Stimulated activated CD4-positive, alpha-beta T cell treated with anti-CD3 and anti-CD28 coated beads, Interleukin-4, amount 100 ng/mL, for 48 hours (primary cell): ENCODE results near the gene TMEM183A.
"Not testable (repeated sequence)": the region's sequence is repeated elsewhere in the genome, so short reads cannot be mapped to it uniquely, and the experiment has no call there.

ENCODE experiments used
- DNase-seq, 2 donors: peaks; one replicate each; pipeline ENCODE4 v3.0.0-alpha.2; 2020; ENCODE audit warnings: low read depth in 2 of 2

TMEM183A gene

DNA sequence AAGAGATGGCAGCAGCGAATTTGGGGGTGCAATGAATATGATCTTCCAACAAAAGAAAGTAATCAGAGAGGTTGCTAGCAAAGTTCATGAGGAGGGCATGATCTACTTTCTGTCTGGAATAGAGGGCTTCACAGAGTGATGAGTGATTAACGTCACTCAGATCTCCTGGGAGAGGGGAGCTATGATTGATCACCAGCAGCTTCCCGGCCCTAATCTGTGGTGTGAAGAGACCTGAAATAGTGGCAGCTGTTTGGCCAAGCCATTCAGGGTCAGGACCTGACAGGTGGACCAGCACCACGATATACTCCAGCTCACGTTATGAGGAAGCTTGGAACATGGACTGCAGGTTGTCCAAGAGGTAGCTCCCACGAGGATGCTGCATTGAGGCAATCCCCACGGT lies 19.9 kb upstream of the TMEM183A start:
- no peak for DNase-seq

DNA sequence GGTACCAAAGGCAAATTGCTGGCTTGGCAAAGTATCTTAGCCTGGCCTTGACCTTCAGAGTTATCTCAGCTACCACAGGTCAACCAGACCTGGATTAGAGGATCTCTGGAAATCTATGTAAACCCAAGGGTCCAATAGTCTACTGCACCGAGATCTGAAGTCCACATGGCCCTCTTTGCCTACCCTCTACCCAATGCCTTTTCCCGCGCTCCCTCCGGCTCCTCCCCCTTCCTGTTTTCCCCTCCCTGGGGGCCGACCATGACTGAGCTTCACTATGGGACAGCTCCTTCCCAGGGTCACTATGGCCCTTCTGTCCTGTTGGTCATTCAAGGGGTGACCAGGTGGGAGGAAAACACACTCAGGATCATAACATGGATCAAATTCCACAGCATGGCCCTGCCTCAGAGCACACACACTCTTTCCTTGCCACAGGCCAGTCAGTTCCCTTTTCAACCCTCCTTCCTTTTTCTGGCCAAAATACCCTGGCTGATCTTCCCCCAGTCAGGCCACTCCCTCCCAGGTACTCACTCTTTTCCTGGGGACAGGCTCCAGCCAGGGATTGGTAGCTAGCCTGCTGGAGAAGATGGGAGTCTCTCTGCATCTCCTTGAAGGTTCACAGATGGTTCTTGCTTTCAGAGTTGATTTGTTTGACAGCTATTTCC lies 19.1 kb upstream of the TMEM183A start:
- no peak for DNase-seq

DNA sequence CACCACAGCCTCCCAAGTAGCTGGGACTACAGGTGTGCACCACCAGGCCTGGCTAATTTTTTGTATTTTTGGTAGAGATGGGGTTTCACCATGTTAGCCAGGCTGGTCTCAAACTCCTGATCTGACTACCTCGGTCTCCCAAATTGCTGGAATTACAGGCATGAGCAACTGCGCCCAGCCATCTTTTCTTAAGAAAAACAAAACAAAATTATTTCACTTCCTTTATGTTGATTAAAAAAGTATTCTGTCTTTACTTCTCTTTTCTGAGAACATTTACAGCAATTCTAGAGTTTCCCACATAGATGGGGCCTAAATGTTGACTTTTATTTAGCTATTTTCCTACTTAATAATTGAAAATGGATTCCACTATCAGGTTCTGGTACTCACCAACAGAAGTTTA lies 17.3 kb upstream of the TMEM183A start:
- DNase-seq: no peak

DNA sequence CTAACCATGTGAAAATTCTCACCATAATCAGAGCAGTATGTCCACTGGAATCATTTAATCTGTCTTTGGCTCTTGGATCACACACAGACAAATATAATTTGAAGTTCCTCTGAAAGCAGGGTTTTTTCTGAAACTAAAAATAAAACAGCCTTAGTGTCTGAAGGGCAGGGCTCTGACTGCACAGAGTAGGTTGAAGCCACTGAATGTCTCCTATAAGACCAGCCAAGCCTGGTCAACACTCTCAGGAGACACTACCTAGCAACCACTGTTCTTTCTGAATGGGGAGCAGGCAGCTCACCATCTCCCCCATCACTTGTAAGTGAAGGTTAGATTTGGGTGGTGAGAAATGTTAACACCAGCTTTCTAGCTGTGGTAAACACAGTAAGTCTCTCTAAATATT lies 16.1 kb upstream of the TMEM183A start:
- DNase-seq: no peak

DNA sequence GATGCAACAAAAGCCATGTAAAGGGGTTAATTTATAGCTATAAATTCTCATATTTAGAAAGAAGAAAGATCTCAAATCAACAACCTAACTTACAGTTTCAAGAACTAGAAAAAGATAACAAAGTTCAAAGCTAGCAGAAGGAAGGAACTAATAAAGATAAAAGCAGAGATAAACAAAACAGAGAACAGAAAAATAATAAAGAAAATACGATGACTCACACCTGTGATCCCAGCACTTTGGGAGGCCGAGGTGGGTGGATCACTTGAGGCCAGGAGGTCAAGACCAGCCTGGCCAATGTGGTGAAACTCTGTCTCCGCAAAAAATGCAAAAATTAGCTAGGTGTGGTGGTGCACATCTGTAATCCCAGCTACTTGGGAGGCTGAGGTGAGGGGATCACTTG lies 12.4 kb upstream of the TMEM183A start:
- DNase-seq: no peak

DNA sequence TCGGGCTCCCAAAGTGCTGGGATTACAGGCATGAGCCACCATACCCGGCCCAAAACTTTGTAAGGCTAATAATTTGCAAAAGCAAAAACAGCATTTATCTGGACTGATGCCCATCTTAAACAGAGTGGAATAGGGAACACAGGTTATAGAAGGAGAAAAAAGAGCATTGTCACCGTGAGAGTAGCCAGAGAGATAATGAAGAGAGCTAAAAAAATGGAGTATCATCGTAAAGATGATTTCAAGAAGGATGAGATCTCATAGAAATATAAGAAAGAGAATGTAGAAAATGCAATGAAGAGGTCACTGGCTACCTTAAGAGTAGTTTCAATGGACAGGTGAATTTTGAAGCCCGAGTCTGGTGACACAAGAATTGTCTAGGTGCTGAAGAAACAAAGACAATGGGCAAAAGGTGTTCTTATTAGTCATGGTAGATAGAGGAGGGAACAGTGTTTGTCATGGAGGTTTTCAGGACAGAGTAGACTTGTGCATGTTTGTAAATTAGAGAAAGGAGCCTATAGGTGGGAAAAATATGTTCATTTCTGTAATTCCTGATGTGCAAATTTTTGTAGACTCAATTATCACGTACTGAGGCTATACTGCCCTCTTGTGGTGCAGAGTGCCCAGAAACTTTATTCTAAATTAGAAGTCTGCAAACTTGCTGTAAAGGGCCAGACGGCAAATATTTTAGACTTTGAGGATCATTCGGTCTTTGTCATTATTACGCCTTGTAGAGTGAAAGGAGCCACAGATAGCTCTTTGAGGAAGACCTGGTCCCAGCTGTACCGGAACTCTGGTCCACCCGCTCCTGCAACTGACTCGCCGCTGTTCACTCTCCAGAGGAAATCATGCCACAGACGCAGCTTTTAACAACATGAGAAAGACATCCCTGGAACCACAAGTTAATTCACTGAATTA lies 8.1 kb upstream of the TMEM183A start:
- DNase-seq: peak; percentile 50 to 54

DNA sequence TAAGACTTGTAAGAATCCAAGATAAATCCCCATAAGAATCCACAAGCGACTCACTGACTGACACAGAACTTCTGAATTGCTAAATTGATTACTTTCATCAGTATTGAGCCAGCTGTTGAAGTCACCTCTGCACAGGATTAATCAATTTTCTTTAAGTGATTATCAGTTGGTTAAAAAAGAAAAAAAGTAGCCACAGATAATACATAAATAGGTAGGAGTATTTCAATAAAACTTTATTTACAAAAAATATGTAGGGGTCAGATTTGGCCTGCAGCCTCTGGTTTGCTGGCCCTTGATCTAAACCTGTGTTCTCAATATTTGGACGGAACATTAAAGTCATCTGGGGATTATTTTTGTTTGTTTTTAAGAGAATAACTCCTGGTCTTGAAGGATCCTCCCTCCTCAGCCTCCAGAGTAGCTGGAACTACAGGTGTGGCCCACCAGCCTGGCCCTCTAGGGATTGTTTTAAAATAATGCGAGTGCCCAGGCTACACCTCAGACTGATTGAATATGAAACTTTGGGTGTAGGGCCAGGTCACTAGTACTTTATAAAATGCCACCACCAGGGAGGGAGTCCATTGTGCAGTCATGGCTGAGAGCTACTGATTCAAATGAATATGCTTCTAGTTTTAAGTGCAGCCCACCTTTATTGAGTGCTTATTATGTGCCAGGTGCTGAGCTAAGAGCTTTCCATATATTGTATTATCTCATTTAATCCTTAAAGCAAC lies 6.8 kb upstream of the TMEM183A start:
- no peak for DNase-seq

DNA sequence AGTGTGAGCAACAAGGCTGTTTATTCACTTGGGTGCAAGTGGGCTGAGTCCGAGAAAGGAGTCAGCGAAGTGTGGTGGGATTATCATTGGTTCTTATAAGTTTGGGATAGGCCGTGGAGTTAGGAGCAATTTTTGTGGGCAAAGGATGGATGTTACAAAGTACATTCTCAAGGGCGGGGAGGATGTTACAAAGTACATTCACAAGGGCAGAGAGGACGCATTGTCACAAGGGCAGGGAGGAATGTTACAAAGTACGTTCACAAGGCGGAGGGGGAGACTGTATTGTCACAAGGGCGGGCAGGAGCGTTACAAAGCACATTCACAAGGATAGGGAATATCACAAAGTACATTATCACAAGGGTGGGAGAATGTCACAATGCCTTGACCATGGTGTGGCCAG lies 5.2 kb upstream of the TMEM183A start:
- DNase-seq: no peak

DNA sequence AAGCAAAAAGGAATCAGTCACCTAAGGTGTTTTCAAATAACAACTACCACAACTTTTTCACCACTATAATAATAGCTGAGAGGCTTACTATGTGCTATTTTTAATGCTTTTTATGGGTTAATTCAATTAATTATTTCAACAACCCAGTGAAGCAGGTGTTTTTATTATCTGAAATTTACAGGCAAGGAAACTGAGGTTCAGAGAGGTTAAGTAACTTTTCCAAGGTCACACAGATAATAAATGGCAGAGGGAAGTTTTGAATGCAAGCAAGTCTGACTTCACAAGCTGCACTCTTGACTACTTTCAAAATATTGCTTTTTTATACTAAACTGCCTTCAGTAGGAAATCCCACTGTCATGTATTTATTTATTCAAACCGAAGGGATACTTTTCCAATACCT lies 4.2 kb upstream of the TMEM183A start:
- no peak for DNase-seq

DNA sequence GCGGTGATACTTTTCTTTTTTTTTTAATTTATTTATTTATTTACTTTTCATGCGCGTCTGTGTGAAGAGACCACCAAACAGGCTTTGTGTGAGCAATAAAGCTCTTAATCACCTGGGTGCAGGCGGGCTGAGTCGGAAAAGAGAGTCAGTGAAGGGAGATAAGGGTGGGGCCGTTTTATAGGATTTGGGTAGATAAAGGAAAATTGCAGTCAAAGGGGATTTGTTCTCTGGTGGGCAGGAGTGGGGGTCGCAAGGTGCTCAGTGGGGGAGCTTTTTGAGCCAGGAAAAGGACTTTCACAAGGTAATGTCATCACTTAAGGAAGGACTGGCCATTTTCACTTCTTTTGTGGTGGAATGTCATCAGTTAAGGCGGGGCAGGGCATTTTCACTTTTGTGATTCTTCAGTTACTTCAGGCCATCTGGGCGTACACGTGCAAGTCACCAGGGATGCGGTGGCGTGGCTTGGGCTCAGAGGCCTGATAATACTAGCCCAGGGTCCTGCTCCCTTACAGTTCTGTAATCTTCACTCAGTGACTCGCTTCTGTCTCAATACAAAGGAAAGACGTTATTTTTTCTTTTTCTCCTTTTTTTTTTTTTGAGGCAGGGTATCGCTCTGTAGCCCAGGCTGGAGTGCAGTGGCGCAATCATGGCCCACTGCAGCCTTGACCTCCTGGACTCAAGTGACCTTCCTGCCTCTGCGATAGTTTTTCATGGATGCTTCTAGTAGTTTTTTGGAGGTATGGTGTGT lies 1.6 kb upstream of the TMEM183A start:
- not testable (repeated sequence) for DNase-seq

DNA sequence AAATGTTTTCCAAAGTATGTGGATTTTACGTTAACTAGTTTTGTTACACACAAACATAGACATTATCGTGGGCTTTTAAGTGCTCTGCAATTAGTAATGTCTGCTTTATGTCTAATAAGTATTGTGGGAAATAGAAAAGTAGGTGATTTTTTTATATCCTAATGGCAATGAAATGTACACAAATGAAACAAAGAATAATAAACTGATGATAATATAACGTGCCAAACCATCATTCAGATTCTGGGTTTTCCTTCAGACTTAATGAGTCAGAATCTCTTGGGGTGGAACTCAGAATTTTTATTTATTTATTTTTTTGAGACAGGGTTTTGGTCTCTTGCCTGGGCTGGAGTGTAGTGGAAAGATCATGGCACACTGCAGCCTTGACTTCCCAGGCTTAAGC lies 2.0 kb downstream of the TMEM183A start:
- no peak for DNase-seq

DNA sequence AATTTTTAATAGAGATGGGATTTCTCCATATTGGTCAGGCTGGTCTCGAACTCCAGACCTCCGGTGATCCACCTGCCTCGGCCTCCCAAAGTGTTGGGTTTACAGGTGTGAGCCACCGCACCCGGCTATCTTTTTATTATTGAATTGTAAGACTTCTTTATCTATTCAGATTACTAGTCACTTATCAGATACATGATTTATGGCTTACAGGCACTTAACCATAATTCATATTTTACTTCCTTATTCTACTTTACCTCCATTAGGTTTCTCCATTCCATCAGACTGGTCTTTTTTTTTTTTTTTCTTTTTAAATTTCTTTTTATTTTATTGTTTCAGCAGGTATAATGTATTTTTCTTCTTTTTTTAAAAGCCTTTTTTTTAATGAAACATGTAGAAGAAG lies 4.4 kb downstream of the TMEM183A start:
- DNase-seq: no peak

DNA sequence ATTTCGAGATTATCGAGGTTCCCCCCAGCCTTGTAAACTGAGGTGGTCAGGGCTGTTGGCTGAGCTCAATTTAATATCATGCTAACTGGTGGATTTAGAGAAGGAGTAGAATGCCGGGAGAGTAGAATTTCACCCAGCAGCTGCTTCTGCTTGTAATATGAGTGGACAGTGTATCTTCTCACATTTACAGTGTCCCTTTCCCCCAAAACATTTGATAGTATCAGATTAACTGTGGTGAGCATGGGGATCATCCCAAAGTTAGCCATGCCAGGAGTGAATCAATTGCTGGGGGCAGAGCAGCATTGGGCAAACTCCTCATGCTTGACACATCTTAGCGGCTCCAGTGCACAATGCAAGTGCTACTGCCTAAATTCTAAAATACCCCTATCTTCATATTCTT lies 9.9 kb downstream of the TMEM183A start:
- no peak for DNase-seq

DNA sequence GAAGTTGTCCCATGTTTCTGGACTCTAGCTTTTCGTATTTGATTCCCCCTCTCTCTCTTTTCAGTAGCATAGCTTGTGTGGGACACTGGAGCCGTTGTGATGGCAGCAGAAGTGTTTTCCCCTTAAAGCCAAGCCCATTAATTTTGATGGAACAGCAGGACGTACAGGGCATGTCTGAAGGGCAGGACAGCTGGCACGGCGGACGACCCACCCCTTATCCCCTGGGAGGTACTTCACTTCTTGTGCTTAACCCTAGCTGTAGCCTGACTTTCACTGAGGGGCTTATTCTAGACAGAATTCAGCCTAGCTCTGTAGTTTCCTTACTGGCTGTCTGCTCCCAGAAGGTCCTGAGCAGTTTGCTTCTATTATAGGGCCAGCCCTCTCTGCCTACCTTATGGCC lies 10.5 kb downstream of the TMEM183A start:
- DNase-seq: no peak

DNA sequence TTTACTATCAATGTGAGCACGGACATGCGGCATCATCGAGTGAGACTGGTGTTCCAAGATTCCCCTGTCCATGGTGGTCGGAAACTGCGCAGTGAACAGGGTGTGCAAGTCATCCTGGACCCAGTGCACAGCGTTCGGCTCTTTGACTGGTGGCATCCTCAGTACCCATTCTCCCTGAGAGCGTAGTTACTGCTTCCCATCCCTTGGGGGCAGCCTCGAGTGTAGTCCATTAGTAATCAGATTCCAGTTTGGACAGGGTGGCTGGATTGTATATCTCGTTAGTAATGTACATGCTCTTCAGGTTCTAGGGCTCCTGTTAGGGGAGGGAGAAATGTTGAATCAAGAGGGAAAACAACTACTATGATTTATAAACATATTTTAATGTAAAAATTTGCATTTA lies 15.7 kb downstream of the TMEM183A start:
- not testable (repeated sequence) for DNase-seq

DNA sequence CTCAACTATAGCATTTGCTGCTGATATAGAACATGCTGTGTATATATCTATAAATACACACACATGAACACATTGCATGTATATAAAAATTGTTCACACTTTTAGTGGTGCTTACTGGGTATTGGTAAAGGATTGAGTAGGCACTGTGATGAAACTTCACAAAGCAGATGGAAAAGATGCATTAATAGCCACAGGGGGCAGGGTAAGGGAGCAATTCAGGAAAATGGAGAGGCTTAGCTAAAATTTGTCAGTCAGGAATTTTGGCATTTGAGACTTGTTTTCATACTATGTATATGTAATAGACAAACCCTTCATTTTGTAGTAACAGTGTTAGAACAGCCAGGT lies 18.5 kb downstream of the TMEM183A start:
- DNase-seq: no peak

DNA sequence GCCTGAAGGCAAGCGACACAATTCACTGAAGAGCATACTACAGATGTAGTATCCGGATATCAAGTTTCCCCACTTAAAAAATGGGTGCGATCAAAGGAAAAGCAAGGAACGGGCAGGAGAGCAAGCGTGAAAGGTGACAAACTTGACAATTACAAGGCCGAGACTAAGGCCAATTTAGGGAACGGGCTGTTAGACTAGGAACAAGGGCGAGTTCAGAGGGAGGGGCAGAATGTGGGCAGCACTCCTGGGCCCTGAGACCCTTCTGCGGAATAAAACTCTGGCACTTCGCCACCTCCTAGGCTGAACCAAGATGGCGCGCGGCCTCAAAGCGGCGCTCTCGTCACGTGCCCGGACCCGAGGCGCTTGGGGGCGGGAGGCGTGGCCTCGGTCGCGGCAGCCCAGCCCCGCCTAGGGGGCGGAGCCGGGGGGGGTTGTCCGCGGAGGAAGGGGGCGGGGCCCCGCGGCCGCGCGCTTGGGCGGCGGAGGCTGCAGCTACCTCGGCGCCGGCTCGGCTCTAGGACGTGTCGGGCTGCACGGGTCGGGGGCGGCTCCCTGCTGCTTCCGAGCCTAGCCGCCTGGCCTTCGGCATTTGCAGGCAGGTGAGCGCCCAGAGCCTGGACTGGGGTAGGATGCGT lies 19.0 kb downstream of the TMEM183A start, which contains the start of gene PPFIA4:
Gene PPFIA4, plus strand, starts transcription at position 461 of the 635 bp plus-strand sequence. CDS start 12,518 bp downstream, outside the sequence.
- peak; percentile 81 to 86 for DNase-seq

DNA sequence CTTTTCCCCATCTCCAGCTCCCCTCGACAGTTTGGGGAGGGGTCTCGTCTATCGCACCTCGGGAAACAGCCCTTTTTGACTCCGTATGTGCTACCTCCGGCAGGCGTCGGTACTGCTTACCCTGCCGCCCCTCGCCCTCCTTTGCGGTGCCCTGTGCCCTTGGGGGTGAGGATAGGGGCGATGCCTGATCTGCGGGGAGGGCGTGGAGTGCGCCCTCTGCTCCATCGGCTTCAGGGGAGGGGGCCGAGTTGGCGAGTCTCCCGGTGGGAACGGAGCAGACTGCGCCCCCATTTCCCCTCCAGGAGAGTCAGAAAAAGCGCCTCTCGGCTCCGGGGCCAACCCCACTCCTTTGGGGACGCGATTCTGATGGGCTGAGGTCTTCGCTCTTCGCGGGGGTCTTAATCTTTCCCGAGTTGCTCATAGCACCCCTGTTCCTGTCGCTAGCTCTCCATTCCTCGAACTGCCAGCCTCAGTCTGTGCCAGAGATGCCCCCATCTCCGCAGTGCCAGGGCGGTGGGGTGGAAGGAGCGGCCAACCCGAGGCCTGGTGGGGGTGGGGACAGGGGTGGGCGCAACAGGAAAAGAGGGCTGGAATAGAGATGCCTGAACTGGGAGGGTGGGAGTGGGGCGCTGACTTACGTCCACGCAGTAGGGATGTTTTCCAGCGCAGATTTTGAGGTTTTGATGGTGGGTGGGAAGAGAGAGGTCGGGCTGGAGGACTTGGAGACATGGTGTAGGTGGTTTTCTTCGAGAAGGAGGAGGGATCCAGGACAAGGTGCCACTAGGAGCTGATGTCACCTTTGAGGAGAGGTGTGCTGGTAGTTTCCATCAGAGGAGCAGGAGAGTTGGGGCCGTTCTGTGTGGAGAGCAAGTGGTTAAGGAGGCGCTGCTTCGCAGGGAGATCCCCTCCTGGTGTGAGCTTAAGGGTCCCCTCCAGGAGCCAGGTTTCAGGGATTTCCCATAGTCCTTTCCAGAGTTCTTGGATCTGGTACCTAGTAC lies 19.8 kb downstream of the TMEM183A start:
- DNase-seq: peak in 1 of 2 donors; percentile 2

DNA sequence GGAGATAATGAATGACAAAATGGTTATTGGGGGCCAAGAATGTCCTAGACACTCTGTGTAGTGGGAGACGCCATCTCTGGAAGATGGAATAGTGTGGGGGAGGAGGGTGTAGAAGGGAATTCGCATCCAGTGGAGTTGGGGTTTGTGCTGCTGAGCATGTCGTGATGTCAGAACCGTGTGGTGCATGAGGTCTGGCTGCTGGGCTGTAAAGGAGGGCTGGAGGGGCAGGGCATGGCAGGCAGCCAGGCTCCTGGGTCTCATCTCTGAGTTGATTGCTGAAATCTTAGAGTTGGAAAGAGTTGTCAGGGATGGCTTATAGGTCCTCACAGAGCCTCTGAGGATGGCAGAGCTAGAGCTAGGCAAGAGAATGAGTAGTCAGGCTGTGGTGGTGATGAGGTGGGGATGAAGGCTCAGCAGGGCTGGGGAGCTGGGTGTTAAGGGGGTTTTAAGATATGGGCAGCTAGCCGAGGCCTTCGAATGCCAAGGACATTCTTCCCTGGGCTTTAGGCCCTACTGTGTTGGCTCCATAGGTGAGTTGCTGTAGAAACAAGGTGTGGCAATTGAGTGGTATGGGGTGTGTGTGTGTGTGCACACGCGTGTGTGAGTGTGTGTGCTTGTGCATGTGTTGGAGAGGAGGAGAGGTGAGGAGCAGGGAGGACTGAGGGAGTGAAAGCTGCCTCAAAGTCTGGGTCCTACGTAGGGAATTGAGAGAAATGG lies 21.1 kb downstream of the TMEM183A start:
- DNase-seq: no peak
